GM12872 (cell line): ENCODE data around the gene TBC1D10A.

Source experiments
- CTCF ChIP-seq: IDR thresholded peaks from 3 replicates; pipeline ENCODE4 v1.5.1; 2011; ENCODE audit warnings: low read depth, mild to moderate bottlenecking, low read length, moderate library complexity; ENCODE audit not compliant: insufficient read depth

TBC1D10A gene

GRCh38 chr22:30340911-30341685, 14.4 kb upstream of the TBC1D10A start:
- no peak for TF ChIP-seq CTCF

GRCh38 chr22:30338802-30339201, 12.1 kb upstream of the TBC1D10A start:
- no peak for TF ChIP-seq CTCF

GRCh38 chr22:30337461-30337778, 10.7 kb upstream of the TBC1D10A start:
- TF ChIP-seq CTCF, result no peak

- TF ChIP-seq CTCF, result no peak
These were observed 10.2 kb upstream of the TBC1D10A start for GRCh38 chr22:30336752-30337460.

GRCh38 chr22:30335236-30335635, 8.5 kb upstream of the TBC1D10A start:
- no peak for TF ChIP-seq CTCF

- no peak for TF ChIP-seq CTCF
These were observed 7.9 kb upstream of the TBC1D10A start for GRCh38 chr22:30334646-30335045.

GRCh38 chr22:30333707-30334087, 7.0 kb upstream of the TBC1D10A start:
- TF ChIP-seq CTCF, result no peak
